Measurements from ENCODE around the gene SVIP.

Gene SVIP

GRCh38 chr11:22829231-22830081, at the start of gene SVIP:
Gene SVIP, minus strand, starts transcription at chr11:22829801. Its CDS starts 53 bp downstream, at chr11:22829748.
- no peak for DNase-seq (ENCODE audit: low read depth)

- DNase-seq (ENCODE audit: low read depth): no peak
These were observed 49.0 kb upstream of the SVIP start for GRCh38 chr11:22878604-22879003.

- no peak for DNase-seq (ENCODE audit: low read depth)
These were observed 48.4 kb upstream of the SVIP start for GRCh38 chr11:22878039-22878438.

GRCh38 chr11:22875869-22876473, 46.4 kb upstream of the SVIP start:
- DNase-seq (ENCODE audit: low read depth): peak; percentile 34

GRCh38 chr11:22869325-22869724, 39.7 kb upstream of the SVIP start:
- DNase-seq (ENCODE audit: low read depth): no peak

- DNase-seq (ENCODE audit: low read depth): no peak
These were observed 30.6 kb upstream of the SVIP start, which contains the start of gene CCDC179 for GRCh38 chr11:22860241-22860640. Gene CCDC179, minus strand, starts transcription at chr11:22860474. Its CDS starts 53 bp downstream, at chr11:22860421.

- DNase-seq (ENCODE audit: low read depth): no peak
These were observed 30.2 kb upstream of the SVIP start for GRCh38 chr11:22859756-22860155.

GRCh38 chr11:22851477-22851876, 21.9 kb upstream of the SVIP start:
- DNase-seq (ENCODE audit: low read depth): no peak

GRCh38 chr11:22846726-22847125, 17.1 kb upstream of the SVIP start:
- DNase-seq (ENCODE audit: low read depth): no peak

- no peak for DNase-seq (ENCODE audit: low read depth)
These were observed 2.9 kb upstream of the SVIP start for GRCh38 chr11:22832315-22833015.

GRCh38 chr11:22830082-22830414, 447 bp upstream of the SVIP start:
- DNase-seq (ENCODE audit: low read depth): no peak

- DNase-seq (ENCODE audit: low read depth): no peak
These were observed 1.2 kb downstream of the SVIP start for GRCh38 chr11:22828373-22828772.

- no peak for DNase-seq (ENCODE audit: low read depth)
These were observed 7.4 kb downstream of the SVIP start for GRCh38 chr11:22822203-22822602.

- DNase-seq (ENCODE audit: low read depth): no peak
These were observed 19.7 kb downstream of the SVIP start for GRCh38 chr11:22809893-22810292.

GRCh38 chr11:22808571-22809197, 20.9 kb downstream of the SVIP start:
- no peak for DNase-seq (ENCODE audit: low read depth)

GRCh38 chr11:22807855-22808570, 21.6 kb downstream of the SVIP start:
- no peak for DNase-seq (ENCODE audit: low read depth)

- DNase-seq (ENCODE audit: low read depth): no peak
These were observed 22.2 kb downstream of the SVIP start for GRCh38 chr11:22807391-22807790.

- no peak for DNase-seq (ENCODE audit: low read depth)
These were observed 26.7 kb downstream of the SVIP start for GRCh38 chr11:22802861-22803260.

- DNase-seq (ENCODE audit: low read depth): no peak
These were observed 29.1 kb downstream of the SVIP start for GRCh38 chr11:22800482-22800881.

GRCh38 chr11:22798901-22799300, 30.7 kb downstream of the SVIP start:
- DNase-seq (ENCODE audit: low read depth): no peak

- no peak for DNase-seq (ENCODE audit: low read depth)
These were observed 32.6 kb downstream of the SVIP start for GRCh38 chr11:22797047-22797446.

GRCh38 chr11:22795914-22796313, 33.7 kb downstream of the SVIP start:
- DNase-seq (ENCODE audit: low read depth): no peak

All from GM04503 (cell line).